ENCODE measurements around the gene SRSF9. TPM values are rescaled to one million over a fixed set of nuclear protein-coding genes. Genes with fewer than 3 reads are reported as not detected.
A peak's percentile ranks its signal among the peaks of the same experiment; 100 is the strongest.

The SRSF9 gene
- total RNA-seq, 3 donors from 2014 or later (not counting 1 experiment from before 2014, with no cell fraction given): 175 to 191 (median 179) TPM

- DNase-seq: no peak
- intact Hi-C loops (cut with micrococcal nuclease): no loop called here
- Mint-ChIP-seq H3K27me3 (ENCODE audit: low read depth in 2 of 2) (peaks cover 9 to 11% of the 10 kb centered on the region in 2 donors), H3K9me3 (no peaks in the 10 kb centered on the region), H3K4me3 (no peak overlapping the region), H3K4me1 (peaks cover 4 to 5% of the 10 kb centered on the region in 2 donors), H3K27ac (peak overlapping the region in 1 of 2 donors; percentile 51), H3K36me3 (no peaks in the 10 kb centered on the region)
- Histone ChIP-seq H3K36me3 (ENCODE audit: control insufficient read depth, insufficient read depth, low read length) (no peaks in the 10 kb centered on the region), H3K27me3 (ENCODE audit: control insufficient read depth, insufficient read depth, low read length) (no peaks in the 10 kb centered on the region), H3K4me1 (ENCODE audit: control insufficient read depth, insufficient read depth, low read length) (no peaks in the 10 kb centered on the region), H3K27ac (ENCODE audit: low read length) (no peak overlapping the region), H3K4me3 (ENCODE audit: low read length) (no peak overlapping the region), H3K9me3 (ENCODE audit: control insufficient read depth, insufficient read depth, low read length) (no peaks in the 10 kb centered on the region)
- no peak for ATAC-seq
- TF ChIP-seq CTCF (IDR thresholded peaks at IDR 0.05): no peak
- 89% methylated on average over 7 of the region's 7 CpGs for WGBS (ENCODE audit: insufficient coverage)
Measured at GRCh38 chr12:120429368-120429767, 40.2 kb downstream of the SRSF9 start.

GRCh38 chr12:120428597-120429229 is 40.8 kb downstream of the SRSF9 start:
- Histone ChIP-seq H3K9me3 (ENCODE audit: control insufficient read depth, insufficient read depth, low read length) (no peaks in the 10 kb centered on the region), H3K36me3 (ENCODE audit: control insufficient read depth, insufficient read depth, low read length) (no peaks in the 10 kb centered on the region), H3K27me3 (ENCODE audit: control insufficient read depth, insufficient read depth, low read length) (no peaks in the 10 kb centered on the region), H3K27ac (ENCODE audit: low read length) (no peak overlapping the region), H3K4me1 (ENCODE audit: control insufficient read depth, insufficient read depth, low read length) (no peaks in the 10 kb centered on the region), H3K4me3 (ENCODE audit: low read length) (no peak overlapping the region)
- Mint-ChIP-seq H3K36me3 (no peaks in the 10 kb centered on the region), H3K27ac (no peak overlapping the region), H3K4me1 (peaks cover 4 to 5% of the 10 kb centered on the region in 2 donors), H3K4me3 (no peak overlapping the region), H3K27me3 (ENCODE audit: low read depth in 2 of 2) (peaks cover 9 to 11% of the 10 kb centered on the region in 2 donors), H3K9me3 (no peaks in the 10 kb centered on the region)
- intact Hi-C loops (cut with micrococcal nuclease): no loop called here
- DNase-seq (no peak), ATAC-seq (no peak)
- 68% methylated on average over 7 of the region's 8 CpGs for WGBS (ENCODE audit: insufficient coverage)
- no peak for TF ChIP-seq CTCF (IDR thresholded peaks at IDR 0.05)

- ATAC-seq: no peak
- DNase-seq: no peak
Measured at GRCh38 chr12:120425797-120426196, 43.8 kb downstream of the SRSF9 start.

More at GRCh38 chr12:120425797-120426196, 43.8 kb downstream of the SRSF9 start:
- Mint-ChIP-seq H3K9me3 (no peaks in the 10 kb centered on the region), H3K27me3 (ENCODE audit: low read depth in 2 of 2) (peaks cover 9 to 11% of the 10 kb centered on the region in 2 donors), H3K4me1 (peaks cover 4 to 5% of the 10 kb centered on the region in 2 donors), H3K36me3 (no peaks in the 10 kb centered on the region), H3K27ac (no peak overlapping the region), H3K4me3 (no peak overlapping the region)
- Histone ChIP-seq H3K27ac (ENCODE audit: low read length) (no peak overlapping the region), H3K36me3 (ENCODE audit: control insufficient read depth, insufficient read depth, low read length) (no peaks in the 10 kb centered on the region), H3K4me1 (ENCODE audit: control insufficient read depth, insufficient read depth, low read length) (no peaks in the 10 kb centered on the region), H3K27me3 (ENCODE audit: control insufficient read depth, insufficient read depth, low read length) (no peaks in the 10 kb centered on the region), H3K4me3 (ENCODE audit: low read length) (no peak overlapping the region), H3K9me3 (ENCODE audit: control insufficient read depth, insufficient read depth, low read length) (no peaks in the 10 kb centered on the region)
- TF ChIP-seq CTCF (IDR thresholded peaks at IDR 0.05): no peak
- WGBS (ENCODE audit: insufficient coverage): 89% methylated on average over 2 of the region's 3 CpGs
- intact Hi-C loops (cut with micrococcal nuclease): no loop called here

Measured in natural killer cell (primary cell).